Mesenchymal stem cell (in vitro differentiated cells and primary cell): ENCODE results near the gene GLO1.

Experiments
- DNase-seq: peaks from one replicate; pipeline ENCODE4 v3.0.0-alpha.2; 2013
- H2AFZ ChIP-seq: one replicate; pipeline ENCODE4 v1.6.1; 2013; ENCODE audit warnings: low read depth, mild to moderate bottlenecking, control low read depth, inconsistent platforms, low read length, moderate library complexity
- H2AK5ac ChIP-seq: 2 replicates; pipeline ENCODE4 v1.6.1; 2013; ENCODE audit warnings: low read length, moderate library complexity, mild to moderate bottlenecking, inconsistent platforms; ENCODE audit not compliant: severe bottlenecking
- H2BK120ac ChIP-seq: one replicate; pipeline ENCODE4 v1.6.1; 2013; ENCODE audit warnings: low read depth, mild to moderate bottlenecking, inconsistent platforms, low read length, moderate library complexity
- H2BK12ac ChIP-seq, 2 experiments: one replicate each; pipeline ENCODE4 v1.6.1; 2013; ENCODE audit warnings: inconsistent platforms in 2 of 2, low read length in 2 of 2, mild to moderate bottlenecking in 2 of 2, moderate library complexity in 2 of 2, control low read depth in 1 of 2
- H2BK15ac ChIP-seq: one replicate; pipeline ENCODE4 v1.6.1; 2013; ENCODE audit warnings: mild to moderate bottlenecking, low read depth, inconsistent platforms; ENCODE audit not compliant: poor library complexity, severe bottlenecking
- H2BK5ac ChIP-seq: 2 replicates; pipeline ENCODE4 v1.6.1; 2013; ENCODE audit warnings: low read depth, mild to moderate bottlenecking, low read length, control low read depth, inconsistent platforms; ENCODE audit not compliant: poor library complexity, severe bottlenecking
- H3K14ac ChIP-seq, 2 experiments: one replicate each; pipeline ENCODE4 v1.6.1; 2013; ENCODE audit warnings: inconsistent platforms in 2 of 2, low read length in 2 of 2, control low read depth in 1 of 2, mild to moderate bottlenecking in 1 of 2, moderate library complexity in 1 of 2
- H3K18ac ChIP-seq, 2 experiments: one replicate each; pipeline ENCODE4 v1.6.1; 2013; ENCODE audit warnings: inconsistent platforms in 2 of 2, low read length in 2 of 2, control low read depth in 1 of 2, low read depth in 1 of 2, mild to moderate bottlenecking in 1 of 2
- H3K23ac ChIP-seq, 2 experiments: one replicate each; pipeline ENCODE4 v1.6.1; 2013; ENCODE audit warnings: inconsistent platforms in 2 of 2, low read length in 2 of 2, mild to moderate bottlenecking in 2 of 2, moderate library complexity in 2 of 2, control low read depth in 1 of 2
- H3K27ac ChIP-seq: 2 replicates; pipeline ENCODE4 v1.5.1; 2013; ENCODE audit warnings: mild to moderate bottlenecking, moderate library complexity, low read length, control low read depth, inconsistent platforms; ENCODE audit not compliant: poor library complexity, severe bottlenecking
- H3K27me3 ChIP-seq, 2 experiments: 2 replicates each; pipeline versions ENCODE4 v1.6.1 to v1.7.0; 2013; ENCODE audit warnings: low read length in 2 of 2, mild to moderate bottlenecking in 2 of 2, moderate library complexity in 2 of 2, control low read depth in 1 of 2, inconsistent platforms in 1 of 2; ENCODE audit not compliant: control insufficient read depth in 1 of 2, insufficient read depth in 1 of 2
- H3K36me3 ChIP-seq, 2 experiments: 2 replicates each; pipeline versions ENCODE4 v1.6.1 to v1.7.0; 2013; ENCODE audit warnings: low read length in 2 of 2, control low read depth in 1 of 2, inconsistent platforms in 1 of 2, low read depth in 1 of 2, mild to moderate bottlenecking in 1 of 2; ENCODE audit not compliant: insufficient read depth in 2 of 2, control insufficient read depth in 1 of 2
- H3K4ac ChIP-seq, 2 experiments: one replicate each; pipeline ENCODE4 v1.6.1; 2013; ENCODE audit warnings: inconsistent platforms in 2 of 2, low read length in 2 of 2, mild to moderate bottlenecking in 2 of 2, moderate library complexity in 2 of 2, control low read depth in 1 of 2, low read depth in 1 of 2
- H3K4me1 ChIP-seq: 2 replicates; pipeline ENCODE4 v1.6.1; 2013; ENCODE audit warnings: low read depth, low read length, control low read depth; ENCODE audit not compliant: control insufficient read depth, insufficient read depth
- H3K4me2 ChIP-seq: 2 replicates; pipeline ENCODE4 v1.6.1; 2013; ENCODE audit warnings: low read length, mild to moderate bottlenecking, inconsistent platforms; ENCODE audit not compliant: poor library complexity, severe bottlenecking
- H3K4me3 ChIP-seq, 2 experiments: 2 replicates each; pipeline versions ENCODE4 v1.5.1 to v1.7.0; 2013; ENCODE audit warnings: low read length in 2 of 2, mild to moderate bottlenecking in 2 of 2, control low read depth in 1 of 2, low read depth in 1 of 2; ENCODE audit not compliant: insufficient read depth in 1 of 2
- H3K79me1 ChIP-seq: replicated peaks from 2 replicates; pipeline ENCODE4 v1.6.1; 2013; ENCODE audit warnings: mild to moderate bottlenecking, control low read depth, low read length, inconsistent platforms; ENCODE audit not compliant: poor library complexity, severe bottlenecking
- H3K9ac ChIP-seq: 2 replicates; pipeline ENCODE4 v1.7.0; 2013; ENCODE audit warnings: mild to moderate bottlenecking, low read length, moderate library complexity
- H3K9me3 ChIP-seq: 2 replicates; pipeline ENCODE4 v1.7.0; 2013; ENCODE audit warnings: mild to moderate bottlenecking, low read length; ENCODE audit not compliant: control insufficient read depth
- H4K8ac ChIP-seq: one replicate; pipeline ENCODE4 v1.6.1; 2013; ENCODE audit warnings: inconsistent platforms, mild to moderate bottlenecking, low read length, moderate library complexity
- H4K91ac ChIP-seq: one replicate; pipeline ENCODE4 v1.6.1; 2013; ENCODE audit warnings: mild to moderate bottlenecking, low read length, inconsistent platforms
- WGBS: methylation state at CpG from one replicate; pipeline ENCODE4 v1.1.7; 2013; ENCODE audit warnings: mixed read lengths; 5-methylcytosine and 5-hydroxymethylcytosine counted together

GLO1 gene

GRCh38 chr6:38651121-38651784, 51.7 kb downstream of the GLO1 start:
- Histone ChIP-seq H3K4me3 (no peak overlapping the region), H2BK15ac (no peak overlapping the region), H3K79me1 (peaks cover 1% of the 10 kb centered on the region), H3K27me3 (no peaks in the 10 kb centered on the region), H3K27ac (no peak overlapping the region), H3K14ac (no peak overlapping the region), H4K8ac (no peak overlapping the region), H3K9ac (no peak overlapping the region), H3K4me2 (no peak overlapping the region), H3K4me1 (no peaks in the 10 kb centered on the region), H3K9me3 (no peaks in the 10 kb centered on the region), H3K4ac (no peak overlapping the region), H4K91ac (no peak overlapping the region), H2BK120ac (no peak overlapping the region), H3K18ac (no peak overlapping the region), H3K23ac (no peak overlapping the region), H2BK12ac (no peak overlapping the region), H2AFZ (no peak overlapping the region), H3K36me3 (peaks cover 0 to 3% of the 10 kb centered on the region in 2 experiments), H2BK5ac (no peak overlapping the region), H2AK5ac (no peak overlapping the region)
- DNase-seq: no peak
- WGBS: 100% methylated on average over 1 of the region's 2 CpGs

DNA sequence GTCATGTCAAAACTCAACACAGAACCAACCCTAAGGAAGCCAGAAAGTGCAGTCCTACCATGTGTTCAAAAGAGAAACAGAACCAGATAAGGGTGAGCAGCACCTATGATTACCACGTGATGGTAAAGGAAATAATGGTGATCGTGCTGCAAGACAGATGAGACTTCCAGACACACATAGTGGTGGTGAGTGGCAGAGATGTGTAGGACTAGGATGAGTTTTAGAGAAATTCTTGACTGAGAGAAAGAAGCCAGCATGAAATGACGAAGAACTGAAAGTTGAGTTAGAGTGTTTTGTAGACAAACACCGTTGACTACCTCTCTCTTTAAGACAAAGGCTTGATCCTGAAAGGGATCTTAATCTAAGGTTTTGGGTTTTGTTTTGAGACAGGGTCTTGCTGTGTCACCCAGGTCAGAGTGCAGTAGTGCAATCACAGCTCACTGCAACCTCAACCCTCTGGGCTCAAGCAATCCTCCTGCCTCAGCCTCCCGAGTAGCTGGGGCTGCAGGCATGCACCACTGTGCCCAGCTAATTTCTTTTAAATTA, 52.7 kb downstream of the GLO1 start:
- H2BK5ac ChIP-seq: no peak overlapping the region
- H2AK5ac ChIP-seq: no peak overlapping the region
- H2BK120ac ChIP-seq: no peak overlapping the region
- no peak overlapping the region for H4K91ac ChIP-seq
- H3K79me1 ChIP-seq: peaks cover 1% of the 10 kb centered on the region
- no peak overlapping the region for H3K18ac ChIP-seq
- H3K9me3 ChIP-seq: no peaks in the 10 kb centered on the region
- H4K8ac ChIP-seq: no peak overlapping the region
- no peak overlapping the region for H2AFZ ChIP-seq
- H3K27me3 ChIP-seq: no peaks in the 10 kb centered on the region
- no peaks in the 10 kb centered on the region for H3K36me3 ChIP-seq
- DNase-seq: no peak
- no peak overlapping the region for H3K23ac ChIP-seq
- no peak overlapping the region for H3K4me2 ChIP-seq
- no peak overlapping the region for H3K4me3 ChIP-seq
- no peak overlapping the region for H3K4ac ChIP-seq
- no peak overlapping the region for H3K27ac ChIP-seq
- 91% methylated on average over 5 of the region's 5 CpGs for WGBS
- H2BK12ac ChIP-seq: no peak overlapping the region
- no peak overlapping the region for H3K14ac ChIP-seq
- no peak overlapping the region for H2BK15ac ChIP-seq
- H3K9ac ChIP-seq: no peak overlapping the region
- no peaks in the 10 kb centered on the region for H3K4me1 ChIP-seq

DNA sequence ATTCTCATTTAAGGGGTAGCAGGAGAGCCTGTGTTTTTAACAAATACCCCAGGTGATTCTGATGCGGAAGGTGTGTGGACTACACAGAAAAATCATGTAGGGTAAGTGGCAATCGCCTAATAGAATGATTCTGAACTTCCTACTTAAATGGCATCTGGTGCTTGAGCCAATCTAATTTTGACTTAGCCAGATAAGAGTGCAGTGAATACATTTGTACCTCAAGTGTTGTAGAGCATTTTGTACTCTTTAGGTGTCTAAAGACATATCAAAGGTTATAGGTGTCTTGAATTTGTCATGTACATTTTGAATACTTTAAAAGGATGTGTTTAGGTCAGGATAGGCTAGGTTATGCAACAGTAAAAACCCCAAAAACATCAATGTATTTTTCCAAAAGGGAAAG, 53.2 kb downstream of the GLO1 start:
- Histone ChIP-seq H2BK15ac (no peak overlapping the region), H3K4me3 (no peak overlapping the region), H3K4me2 (no peak overlapping the region), H3K27ac (no peak overlapping the region), H2AFZ (no peak overlapping the region), H3K18ac (no peak overlapping the region), H3K36me3 (no peaks in the 10 kb centered on the region), H3K14ac (no peak overlapping the region), H3K4me1 (no peaks in the 10 kb centered on the region), H4K8ac (no peak overlapping the region), H2BK5ac (no peak overlapping the region), H2BK12ac (no peak overlapping the region), H3K23ac (no peak overlapping the region), H3K9ac (no peak overlapping the region), H4K91ac (no peak overlapping the region), H3K79me1 (peaks cover 1% of the 10 kb centered on the region), H3K27me3 (no peaks in the 10 kb centered on the region), H3K4ac (no peak overlapping the region), H2BK120ac (no peak overlapping the region), H2AK5ac (no peak overlapping the region), H3K9me3 (no peaks in the 10 kb centered on the region)
- 100% methylated on average over 2 of the region's 2 CpGs for WGBS
- no peak for DNase-seq

- Histone ChIP-seq H3K23ac (no peak overlapping the region), H3K4ac (no peak overlapping the region), H3K9me3 (no peaks in the 10 kb centered on the region), H2AK5ac (no peak overlapping the region), H2BK120ac (no peak overlapping the region), H4K8ac (no peak overlapping the region), H3K4me2 (no peak overlapping the region), H3K27me3 (no peaks in the 10 kb centered on the region), H3K4me1 (no peaks in the 10 kb centered on the region), H3K18ac (no peak overlapping the region), H2BK5ac (no peak overlapping the region), H2AFZ (no peak overlapping the region), H4K91ac (no peak overlapping the region), H3K27ac (no peak overlapping the region), H2BK15ac (no peak overlapping the region), H3K14ac (no peak overlapping the region), H2BK12ac (no peak overlapping the region), H3K4me3 (no peak overlapping the region), H3K36me3 (no peaks in the 10 kb centered on the region), H3K9ac (no peak overlapping the region), H3K79me1 (peaks cover under 1% of the 10 kb centered on the region)
- DNase-seq: no peak
Observed at GRCh38 chr6:38648629-38649028, 54.3 kb downstream of the GLO1 start.
